SW480 (cell line): ENCODE measurements around the gene CLIC4.

ENCODE experiments used
- DNase-seq: peaks from one replicate; pipeline ENCODE4 v3.0.0-alpha.2; 2016; ENCODE audit warnings: low spot score

Gene CLIC4

DNA sequence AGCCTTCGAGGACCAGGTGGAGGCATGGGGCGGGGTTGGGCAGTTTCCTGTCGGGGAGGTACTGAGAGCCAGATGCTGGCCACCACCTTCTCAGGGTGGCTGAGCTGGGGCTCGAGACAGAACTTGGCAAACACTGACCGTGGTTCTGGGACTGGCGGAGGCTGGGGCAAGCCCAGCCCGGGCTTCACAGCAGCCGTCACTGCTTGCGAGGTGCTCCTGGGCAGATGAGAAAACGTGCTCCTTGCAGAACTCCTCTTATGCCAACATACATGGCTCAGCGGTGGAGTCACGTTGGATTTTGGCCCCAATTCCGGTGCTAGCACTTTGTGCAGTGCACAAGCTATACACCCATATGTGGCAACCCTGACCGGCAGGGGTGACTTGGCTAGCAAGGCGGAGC is 115.6 kb downstream of the CLIC4 start:
- no peak for DNase-seq

GRCh38 chr1:24861821-24862727 is 116.8 kb downstream of the CLIC4 start:
- DNase-seq: no peak

DNA sequence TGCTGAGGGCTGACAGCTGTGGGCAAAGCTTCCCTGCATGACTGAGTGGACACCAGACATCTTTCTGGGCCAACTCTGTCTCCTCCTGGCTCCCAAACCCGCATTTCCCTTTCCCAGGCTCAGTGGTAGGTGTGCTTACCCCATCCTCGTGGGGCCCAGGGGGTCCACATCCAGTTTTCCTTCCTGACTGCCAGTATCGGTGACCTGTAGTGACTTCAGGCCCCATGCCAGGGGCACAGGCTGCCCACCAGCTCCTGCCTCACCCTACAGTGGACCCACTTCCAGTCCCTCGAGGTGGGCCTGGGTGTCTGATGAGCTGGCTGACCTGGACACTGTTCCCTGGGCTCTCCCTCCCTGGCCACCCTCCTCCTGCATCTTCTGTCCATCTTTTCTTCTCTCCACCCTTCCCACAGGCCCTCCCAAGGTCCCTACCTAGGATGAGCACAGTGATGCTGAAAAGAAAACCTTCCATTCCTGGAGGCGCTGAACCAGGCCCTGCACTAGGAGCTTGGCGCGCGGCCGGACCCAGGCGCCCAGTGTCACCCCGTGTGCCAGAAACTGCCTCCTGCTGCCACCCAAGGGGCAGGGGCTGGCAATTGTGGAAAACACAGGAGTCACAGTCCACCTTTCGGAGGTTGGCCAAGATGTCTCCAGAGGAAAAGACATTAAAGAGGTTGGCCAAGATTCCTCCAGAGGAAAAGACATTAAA is 117.7 kb downstream of the CLIC4 start:
- no peak for DNase-seq

DNA sequence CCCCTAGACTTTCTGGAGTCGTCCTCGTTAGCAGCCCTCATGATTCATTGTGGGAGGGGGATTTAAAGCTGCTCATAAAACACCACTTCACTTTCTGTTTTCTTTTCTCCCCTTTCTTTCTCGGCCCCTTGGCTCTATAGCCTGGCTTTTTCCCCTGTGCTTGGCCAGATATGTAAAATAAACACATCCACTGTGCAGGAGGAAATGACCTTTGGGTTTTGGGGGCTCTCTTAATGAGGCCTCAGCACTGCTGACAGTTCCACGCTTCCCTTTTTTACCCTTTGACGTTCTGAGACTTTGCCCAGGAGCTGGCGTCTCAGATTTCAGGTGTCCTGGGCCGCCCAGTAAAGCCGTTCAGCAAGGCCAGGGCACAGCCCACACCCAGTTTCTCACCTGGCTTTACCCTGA is 119.1 kb downstream of the CLIC4 start:
- no peak for DNase-seq

DNA sequence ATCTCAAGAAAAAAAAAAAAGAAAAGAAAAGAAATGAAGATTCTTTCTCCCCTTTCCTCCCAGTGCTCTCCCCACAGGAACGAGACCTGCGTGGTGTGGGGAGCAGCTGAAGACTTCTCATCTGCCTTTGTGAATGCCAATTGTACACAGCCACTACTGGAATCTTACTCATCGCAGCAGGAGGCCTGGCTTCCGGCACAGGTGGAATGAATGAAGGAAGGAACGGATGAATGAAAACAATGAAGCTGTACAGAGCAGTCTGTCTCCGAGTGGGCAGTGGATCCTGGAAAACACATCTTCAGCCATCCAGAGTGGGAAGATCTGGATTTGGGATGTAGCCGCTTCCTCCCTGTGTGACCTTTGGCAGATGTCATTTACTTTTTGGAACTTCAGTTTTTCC is 119.9 kb downstream of the CLIC4 start:
- no peak for DNase-seq

DNA sequence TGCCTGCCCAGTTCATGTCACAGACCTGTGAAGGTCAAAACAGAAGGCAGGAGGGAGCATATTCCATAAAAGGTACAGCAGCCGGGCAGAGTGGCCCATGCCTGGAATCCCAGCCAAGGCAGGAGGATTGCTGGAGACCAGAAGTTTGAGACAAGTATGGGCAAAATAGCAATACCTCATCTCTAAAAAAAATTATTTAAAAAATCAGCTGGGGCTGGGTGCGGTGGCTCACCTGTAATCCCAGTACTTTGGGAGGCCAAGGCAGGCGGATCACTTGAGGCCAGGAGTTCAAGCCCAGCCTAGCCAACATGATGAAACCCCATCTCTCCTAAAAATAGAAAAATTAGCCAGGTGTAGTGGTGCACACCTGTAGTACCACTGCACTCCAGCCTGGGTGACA is 120.3 kb downstream of the CLIC4 start:
- no peak for DNase-seq

DNA sequence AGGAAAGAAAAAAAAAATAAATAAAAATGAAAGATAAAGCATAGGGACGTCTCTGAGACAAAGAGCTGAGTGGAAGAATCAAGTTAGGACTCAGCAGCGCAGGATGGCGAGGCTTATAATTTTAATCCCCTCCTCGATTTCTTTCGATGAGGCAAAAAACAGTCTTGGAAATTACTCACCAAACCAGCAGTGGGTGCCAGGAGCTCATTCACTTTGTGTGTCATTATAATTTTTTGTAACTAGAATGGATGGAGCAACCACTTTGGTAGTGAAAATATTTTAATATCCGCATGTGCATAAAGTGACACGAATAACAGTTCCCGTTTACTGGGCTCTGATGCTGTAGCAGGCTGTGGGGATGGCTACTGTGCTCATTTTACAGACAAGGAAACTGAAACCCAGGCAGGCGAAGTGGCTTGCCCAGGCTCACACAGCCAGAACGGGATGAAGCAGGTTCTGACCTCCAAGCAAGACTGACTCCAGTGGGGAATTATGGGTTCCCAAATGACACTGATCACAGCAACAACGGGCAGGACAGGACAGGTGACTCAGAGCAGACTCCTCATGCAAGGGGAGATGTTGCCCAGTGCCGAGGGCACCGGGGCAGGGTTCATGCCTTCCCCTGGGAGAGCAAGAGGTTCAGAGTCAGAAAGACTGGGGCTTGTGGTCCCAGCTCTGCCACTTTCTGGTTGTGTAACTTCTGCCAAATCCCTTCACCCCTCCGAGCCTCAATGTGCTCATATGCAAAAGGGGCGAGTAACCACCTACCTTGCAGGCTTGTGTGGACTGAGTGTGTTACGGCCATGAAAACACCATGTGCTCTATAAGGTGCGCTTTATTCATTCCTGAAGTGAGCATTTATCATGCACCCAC is 121.2 kb downstream of the CLIC4 start:
- no peak for DNase-seq

DNA sequence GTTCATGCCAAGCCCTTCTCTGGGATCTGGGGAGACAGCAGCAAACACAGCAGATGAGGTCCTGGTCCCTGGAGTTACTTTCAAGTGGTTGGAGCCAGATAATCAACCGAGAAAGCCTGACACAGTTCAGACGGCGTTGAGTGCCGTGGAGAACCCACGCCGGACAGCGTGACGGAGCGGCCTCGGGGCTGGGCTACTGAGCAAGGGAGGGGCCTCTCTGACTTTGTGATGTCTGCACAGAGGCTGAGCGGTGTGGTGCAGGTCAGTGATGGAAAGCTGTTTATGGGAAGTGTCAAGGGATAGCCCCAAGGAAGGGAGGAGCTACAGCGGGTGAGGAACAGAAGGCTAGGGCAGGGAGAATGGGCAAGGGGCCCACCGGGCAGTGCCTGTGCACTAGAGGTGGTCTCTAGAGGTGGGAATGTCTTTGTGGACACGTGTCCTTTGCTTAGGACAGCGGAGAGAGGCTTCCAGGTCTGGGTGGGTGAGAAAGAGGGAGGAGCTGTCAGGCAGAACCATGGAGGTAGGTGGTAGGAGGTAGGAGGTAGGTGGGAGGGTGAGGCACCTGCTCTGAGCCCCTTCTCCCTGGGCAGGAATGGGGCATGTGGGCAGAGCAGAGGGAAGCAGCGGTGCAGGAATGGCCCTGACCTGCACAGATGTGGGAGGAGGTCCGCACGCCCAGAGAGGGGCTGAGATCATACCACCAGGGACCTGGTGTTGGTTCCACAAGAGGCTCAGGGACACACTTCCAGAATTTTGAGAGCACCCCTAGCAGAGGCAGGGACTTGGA is 122.0 kb downstream of the CLIC4 start:
- DNase-seq: no peak

- no peak for DNase-seq
Observed at GRCh38 chr1:24868016-24868875, 123.0 kb downstream of the CLIC4 start.

DNA sequence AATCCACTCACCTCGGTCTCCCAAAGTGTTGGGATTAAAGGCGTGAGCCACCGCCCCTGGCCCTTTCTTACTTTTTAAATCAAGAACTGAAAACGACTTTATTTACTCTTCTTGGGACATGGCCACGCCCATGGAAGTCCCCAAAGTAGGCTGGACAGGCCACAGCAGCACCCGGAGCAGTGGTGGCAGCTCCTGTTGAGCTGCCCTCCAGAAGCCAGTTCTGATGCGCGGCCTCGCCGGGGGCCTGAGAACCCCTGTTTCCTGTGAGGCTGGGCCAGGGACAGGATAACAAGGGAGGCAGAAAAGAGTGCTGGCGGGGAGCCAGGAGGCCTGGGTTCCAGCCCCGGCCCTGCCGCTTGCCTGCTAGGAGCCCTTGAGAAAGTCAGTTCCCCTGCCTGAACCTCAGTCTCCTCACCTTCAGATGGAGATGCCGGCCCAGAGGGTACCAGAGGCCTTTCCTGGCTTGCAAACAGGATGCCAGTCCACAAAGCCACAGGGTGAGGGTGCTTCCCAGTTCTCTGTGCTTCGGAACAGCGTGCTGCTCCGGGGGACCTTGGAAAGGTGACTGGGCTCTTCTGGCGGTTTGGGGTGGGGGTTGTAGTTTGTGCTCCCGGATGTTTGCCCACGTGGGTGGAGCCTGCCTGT is 125.4 kb downstream of the CLIC4 start:
- DNase-seq: no peak

GRCh38 chr1:24871306-24871901 is 126.2 kb downstream of the CLIC4 start:
- no peak for DNase-seq

DNA sequence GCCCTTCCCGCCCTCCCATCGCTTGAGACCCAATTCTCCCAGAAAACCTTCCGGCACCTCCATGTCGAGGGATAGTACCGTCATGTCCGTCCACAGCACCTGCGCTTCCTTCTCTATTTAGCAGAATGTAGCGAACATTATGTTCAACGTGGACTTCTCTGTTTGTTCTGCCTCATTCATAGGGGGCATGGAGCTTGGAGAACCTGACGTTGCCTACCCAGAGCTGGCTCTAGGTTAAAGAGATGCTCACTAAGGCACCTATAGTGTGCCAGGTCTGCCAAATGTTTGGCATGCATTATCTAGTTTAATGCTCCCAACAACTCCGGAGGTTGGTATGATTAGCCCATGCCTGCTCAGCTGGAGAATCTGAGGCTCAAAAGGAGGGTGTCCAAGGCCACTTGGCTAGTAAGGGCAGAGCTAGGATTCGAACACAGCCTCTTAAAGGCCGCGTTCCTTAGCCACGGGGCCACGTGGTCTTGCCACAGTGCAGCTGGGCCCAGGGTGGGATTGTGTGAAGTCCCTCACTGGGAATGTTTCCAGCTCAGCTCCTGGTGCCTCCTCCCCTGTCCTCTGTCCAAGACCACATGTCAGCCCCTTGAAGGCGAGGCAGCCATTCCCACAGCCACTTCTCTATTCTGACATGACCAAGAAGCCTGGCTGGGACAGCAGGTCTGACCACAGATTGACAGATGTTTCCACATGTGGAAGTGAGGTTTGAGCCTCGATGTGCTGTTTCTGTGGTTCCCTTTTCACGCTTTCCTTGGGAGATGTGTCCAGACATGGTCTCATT is 127.0 kb downstream of the CLIC4 start:
- DNase-seq: no peak

- no peak for DNase-seq
Observed at GRCh38 chr1:24873148-24873547, 127.9 kb downstream of the CLIC4 start.

GRCh38 chr1:24874056-24874455 is 128.8 kb downstream of the CLIC4 start:
- no peak for DNase-seq

GRCh38 chr1:24874611-24875234 is 129.5 kb downstream of the CLIC4 start:
- DNase-seq: peak; percentile 55

DNA sequence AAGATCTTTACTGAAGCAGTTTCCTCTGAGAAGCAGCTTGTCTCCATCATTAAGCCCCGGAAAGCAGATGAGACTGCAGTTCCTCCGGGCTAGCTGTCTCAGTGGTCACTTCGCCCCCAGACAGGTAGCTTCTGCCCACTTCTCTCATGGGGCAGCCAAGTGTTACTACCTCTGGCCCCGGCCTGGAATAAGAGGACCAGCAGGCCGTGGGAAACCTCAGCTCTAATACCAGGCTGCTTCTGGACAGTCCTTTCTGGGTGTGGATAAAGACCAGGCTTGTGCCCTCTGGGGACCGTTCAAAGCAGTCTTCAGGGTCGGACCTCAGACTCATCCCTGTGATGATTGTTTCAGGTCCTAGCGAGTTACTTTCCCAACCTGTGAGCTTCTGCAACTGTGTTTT is 130.0 kb downstream of the CLIC4 start:
- no peak for DNase-seq

- DNase-seq: no peak
Observed at GRCh38 chr1:24875991-24876506, 130.8 kb downstream of the CLIC4 start.

GRCh38 chr1:24878045-24878444 is 132.8 kb downstream of the CLIC4 start:
- no peak for DNase-seq
